ENCODE measurements around the gene CCT5. TPM values are rescaled to one million over a fixed set of nuclear protein-coding genes. Genes with fewer than 3 reads are reported as not detected.

The CCT5 gene
- total RNA-seq, 1 donor from 2014 or later = 93.2 TPM

GRCh38 chr5:10262995-10263394, 12.9 kb downstream of the CCT5 start:
- Histone ChIP-seq H3K4me3 (no peak overlapping the region), H3K4me1 (no peaks in the 10 kb centered on the region), H3K27ac (replicated peaks) (no peak overlapping the region), H3K27me3 (ENCODE audit: low read depth) (no peaks in the 10 kb centered on the region), H3K9me3 (replicated peaks) (no peaks in the 10 kb centered on the region), H3K36me3 (peaks cover 80% of the 10 kb centered on the region)
- no peak for DNase-seq
- intact Hi-C loops (cut with micrococcal nuclease) = no loop called here
- no peak for TF ChIP-seq CTCF (IDR thresholded peaks at IDR 0.05; ENCODE audit: borderline replicate concordance)

GRCh38 chr5:10264604-10265003, 14.5 kb downstream of the CCT5 start:
- no peak for TF ChIP-seq CTCF (IDR thresholded peaks at IDR 0.05; ENCODE audit: borderline replicate concordance)
- Histone ChIP-seq H3K4me3 (no peak overlapping the region), H3K27me3 (ENCODE audit: low read depth) (no peaks in the 10 kb centered on the region), H3K4me1 (no peaks in the 10 kb centered on the region), H3K36me3 (peaks cover 64% of the 10 kb centered on the region), H3K27ac (replicated peaks) (no peak overlapping the region), H3K9me3 (replicated peaks) (no peaks in the 10 kb centered on the region)
- intact Hi-C loops (cut with micrococcal nuclease) = no loop called here
- DNase-seq = no peak

GRCh38 chr5:10265245-10266109, 15.4 kb downstream of the CCT5 start:
- intact Hi-C loops (cut with micrococcal nuclease) = no loop called here
- no peaks in the 10 kb centered on the region for H3K4me1 ChIP-seq
- DNase-seq = no peak
- H3K36me3 ChIP-seq = peaks cover 56% of the 10 kb centered on the region
- no peak overlapping the region for H3K27ac ChIP-seq (replicated peaks)
- no peak for TF ChIP-seq CTCF (IDR thresholded peaks at IDR 0.05; ENCODE audit: borderline replicate concordance)
- H3K9me3 ChIP-seq (replicated peaks) = no peaks in the 10 kb centered on the region
- H3K27me3 ChIP-seq (ENCODE audit: low read depth) = no peaks in the 10 kb centered on the region
- no peak overlapping the region for H3K4me3 ChIP-seq

GRCh38 chr5:10266137-10266536, 16.1 kb downstream of the CCT5 start:
- no peak for TF ChIP-seq CTCF (IDR thresholded peaks at IDR 0.05; ENCODE audit: borderline replicate concordance)
- no peaks in the 10 kb centered on the region for H3K4me1 ChIP-seq
- H3K27me3 ChIP-seq (ENCODE audit: low read depth) = no peaks in the 10 kb centered on the region
- no peaks in the 10 kb centered on the region for H3K9me3 ChIP-seq (replicated peaks)
- H3K36me3 ChIP-seq = peaks cover 49% of the 10 kb centered on the region
- H3K4me3 ChIP-seq = no peak overlapping the region
- H3K27ac ChIP-seq (replicated peaks) = no peak overlapping the region
- intact Hi-C loops (cut with micrococcal nuclease) = no loop called here
- no peak for DNase-seq

- no peak overlapping the region for H3K4me3 ChIP-seq
- H3K27me3 ChIP-seq (ENCODE audit: low read depth) = no peaks in the 10 kb centered on the region
- intact Hi-C loops (cut with micrococcal nuclease) = no loop called here
- no peaks in the 10 kb centered on the region for H3K4me1 ChIP-seq
- TF ChIP-seq CTCF (IDR thresholded peaks at IDR 0.05; ENCODE audit: borderline replicate concordance) = no peak
- no peak for DNase-seq
- no peaks in the 10 kb centered on the region for H3K9me3 ChIP-seq (replicated peaks)
- H3K36me3 ChIP-seq = peaks cover 42% of the 10 kb centered on the region
- H3K27ac ChIP-seq (replicated peaks) = no peak overlapping the region
These were observed 16.8 kb downstream of the CCT5 start for GRCh38 chr5:10266839-10267238.

Data from left ventricle myocardium inferior (tissue), 1 donor.